Stimulated activated CD4-positive, alpha-beta T cell treated with anti-CD3 and anti-CD28 coated beads, Interleukin-15, amount 100 ng/mL, for 1 hour (primary cell): ENCODE data around the gene HNRNPU.

Experiments
- DNase-seq, 2 donors: peaks; one replicate each; pipeline ENCODE4 v3.0.0-alpha.2; 2020; ENCODE audit warnings: low read depth in 1 of 2, low spot score in 1 of 2

Gene HNRNPU

DNA sequence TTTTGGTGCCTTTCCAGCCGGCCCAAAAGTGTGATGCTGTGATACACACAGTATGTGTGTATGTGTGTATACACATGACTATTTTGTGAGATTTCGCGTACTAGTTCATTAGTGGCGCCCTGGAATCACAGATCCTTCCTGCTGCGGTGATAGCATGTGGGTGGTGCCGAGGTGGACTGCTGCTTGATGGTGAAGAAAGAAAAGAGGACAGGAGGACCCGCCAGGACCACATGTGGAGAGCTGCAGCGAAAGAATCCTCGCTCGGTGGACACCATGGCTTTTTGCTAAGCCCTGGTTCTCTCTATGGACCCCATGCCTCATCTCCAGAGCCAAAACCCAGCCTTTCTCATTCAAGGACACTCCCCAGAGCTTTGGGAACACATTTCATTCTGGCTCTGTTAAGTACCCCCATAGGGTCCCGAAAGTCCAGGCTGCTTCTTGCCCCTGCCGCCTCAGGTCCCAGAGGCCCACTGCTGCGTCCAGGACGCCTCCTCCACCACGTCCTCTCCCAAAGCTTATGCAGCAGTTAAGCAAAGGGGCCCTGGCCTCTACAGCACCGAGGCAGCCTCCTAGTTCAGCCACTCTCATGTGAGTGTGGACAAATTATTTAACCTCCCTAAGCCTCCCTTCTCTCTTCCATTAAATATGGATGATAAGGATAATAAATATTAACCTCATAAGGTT is 61.6 kb downstream of the HNRNPU start:
- no peak for DNase-seq

DNA sequence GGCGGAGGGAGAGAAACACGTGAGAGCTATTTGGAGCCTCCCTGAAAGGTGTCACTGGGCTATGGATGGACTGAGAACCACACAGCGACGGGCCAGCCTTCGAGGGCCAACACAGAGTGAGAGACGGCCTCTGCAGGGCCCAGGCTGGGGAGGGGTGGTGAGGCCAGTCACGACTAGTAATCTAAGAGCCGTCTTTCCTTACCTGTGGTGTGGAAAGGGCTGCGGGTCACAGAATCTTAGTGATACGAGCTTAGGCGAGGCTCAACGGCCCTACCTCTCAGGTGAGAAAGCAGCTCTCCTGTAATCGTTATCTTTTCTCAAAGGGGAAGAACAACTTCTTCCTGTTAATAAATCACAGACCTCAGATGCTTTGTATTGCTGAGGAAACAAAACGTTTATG is 62.3 kb downstream of the HNRNPU start:
- DNase-seq, result no peak

DNA sequence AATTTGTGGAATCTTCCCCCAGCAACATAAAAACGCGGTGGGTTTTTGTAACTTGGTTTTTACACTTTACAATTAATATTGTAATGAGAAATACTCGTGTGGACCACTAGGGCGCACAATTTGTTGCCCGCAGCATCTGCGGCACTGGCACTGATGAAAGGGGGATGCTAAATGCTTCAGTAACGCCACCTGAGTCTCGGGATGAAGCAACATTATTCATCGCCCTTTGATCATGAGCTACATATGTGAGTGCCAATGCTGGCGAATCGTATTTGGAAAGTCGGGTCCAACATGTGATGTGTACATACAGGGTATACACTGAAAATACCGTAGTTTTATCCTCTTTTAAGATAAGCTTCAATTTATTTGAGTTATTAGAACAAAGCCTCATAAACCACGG is 63.1 kb downstream of the HNRNPU start:
- DNase-seq, result peak; percentile 24 to 29

DNA sequence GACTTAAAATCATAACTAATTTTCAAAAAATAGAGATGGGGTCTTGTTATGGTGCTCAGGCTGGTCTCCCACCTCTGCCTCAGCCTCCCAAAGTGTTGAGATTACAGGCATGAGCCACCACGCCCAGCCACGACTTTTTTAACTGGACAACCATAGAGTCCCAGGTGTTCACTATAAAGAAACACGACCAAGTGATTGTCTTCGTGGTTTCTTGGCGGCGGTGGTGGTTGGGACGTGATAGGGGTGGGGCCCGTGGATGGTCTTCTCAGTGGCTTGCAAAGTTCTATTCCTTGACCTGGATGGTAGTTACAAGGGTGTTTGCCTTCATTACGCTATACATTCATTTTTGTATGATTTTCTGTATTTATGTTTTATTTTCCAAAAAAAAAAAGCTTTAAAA is 63.5 kb downstream of the HNRNPU start:
- DNase-seq, result no peak
